Heart right ventricle (tissue), 16 donors: ENCODE measurements around the gene TOE1. TPM values are rescaled to one million over a fixed set of nuclear protein-coding genes. Genes with fewer than 3 reads are reported as not detected.
A peak's percentile ranks its signal among the peaks of the same experiment; 100 is the strongest.

Experiments
- ATAC-seq, 8 donors: fragments of 200-7000 bp; cut with Tn5 transposase; one replicate each; pipeline ENCODE4 v1.9.1; 2020; ENCODE audit warnings: mild to moderate bottlenecking in 8 of 8, moderate library complexity in 8 of 8, moderate number of reproducible peaks in 1 of 8
- DNase-seq, 2 donors: peaks; one replicate each; pipeline ENCODE4 v3.0.0-alpha.2; 2020
- H3K27ac ChIP-seq, 10 donors: fragments of 200-600 bp; sonication (generic) in 2 of 10; one replicate each; pipeline versions ENCODE4 v1.5.0 to v1.8.0; 2020 to 2022; ENCODE audit warnings: mild to moderate bottlenecking in 3 of 10
- H3K27me3 ChIP-seq, 7 donors: fragments of 200-600 bp; one replicate each; pipeline ENCODE4 v1.8.0; 2021 to 2022; ENCODE audit warnings: mild to moderate bottlenecking in 2 of 7
- H3K36me3 ChIP-seq, 9 donors: fragments of 200-600 bp; sonication (generic) in 1 of 9; one replicate each; pipeline versions ENCODE4 v1.5.0 to v1.8.0; 2020 to 2022; ENCODE audit warnings: mild to moderate bottlenecking in 2 of 9
- H3K4me1 ChIP-seq, 9 donors: fragments of 200-600 bp; sonication (generic) in 1 of 9; one replicate each; pipeline versions ENCODE4 v1.5.0 to v1.8.0; 2020 to 2022; ENCODE audit warnings: mild to moderate bottlenecking in 4 of 9
- H3K4me3 ChIP-seq, 10 donors: fragments of 200-600 bp; sonication (generic) in 2 of 10; one replicate each; pipeline versions ENCODE4 v1.5.0 to v1.8.0; 2020 to 2022; ENCODE audit warnings: mild to moderate bottlenecking in 7 of 10, moderate library complexity in 2 of 10
- H3K9me3 ChIP-seq, 11 donors: fragments of 200-600 bp in 10 of 11; sonication (generic) in 2 of 11; one replicate each; pipeline versions ENCODE4 v1.5.0 to v1.8.0; 2013 to 2022; ENCODE audit warnings: mild to moderate bottlenecking in 2 of 11, control low read depth in 1 of 11, moderate library complexity in 1 of 11
- CTCF ChIP-seq, 9 donors: fragments of 200-600 bp; sonication (generic) in 2 of 9; IDR thresholded peaks; one replicate each; pipeline versions ENCODE4 v1.5.0 to v1.8.0; 2021 to 2022; ENCODE audit warnings: antibody characterized with exemption in 9 of 9, mild to moderate bottlenecking in 5 of 9, moderate library complexity in 1 of 9
- WGBS, 2 donors: extraction: QIAGEN DNeasy Blood & Tissue Kit; methylation state at CpG; one replicate each; pipeline ENCODE4 v1.1.7; 2013; ENCODE audit warnings: inconsistent platforms in 1 of 2; 5-methylcytosine and 5-hydroxymethylcytosine counted together
- intact Hi-C, 10 donors: fragments of 100-400 bp; cut with DNase I; formaldehyde crosslinking; loops; one replicate each; pipeline versions ENCODE4 v1.11.1 to v1.14.2; 2022
- polyA plus RNA-seq, 2 donors: library from polyadenylated mRNA; stranded (reverse); fragments of 200-250 nt; gene quantifications; one replicate each; pipeline ENCODE4 v1.2.3, GENCODE V29; 2013
- total RNA-seq, 10 donors: library from RNA; stranded (reverse); fragmentation: NEBNext Ultra II Directional in 3 of 10; extraction: Animal tissue kit (Norgen Biotek cat#: 25700) in 3 of 10; gene quantifications; one replicate each; pipeline versions ENCODE4 v1.2.1 to v1.2.4, GENCODE V29; 2021 to 2023
- donor health status: Arrhythmogenic right ventricular cardiomyopathy.
- donor health status: ischemic (EF 13 %, LVEDD 7.1; RV severe dilation, severe dysfunction).
- donor health status: healthy with polysubstance abuse.
- donor health status: DM: no; HTN: yes; CAD: no.
- donor health status: DM: no; HTN: no; CAD: no.
- donor health status: ischemic (EF 25% LVEDD 6.9; RV normal size, moderate dysfunction).
- donor health status: ischemic (EF 25% LVEDD 5.7; RV mildly dilated, moderate dysfunction).
- donor health status: healthy.
- donor health status: DM: yes; HTN: yes; CAD: no.
- donor health status: Ischemic cardiomyopathy.
- donor health status: ischemic (EF 35%, LVEDD 5.7; RV mildly dilated, moderate dysfunction).
- donor health status: nonischemic (EF 11% LVEDD 7.7; RV severe dilation, severe dysfunction).
- donor health status: DM: yes; HTN: yes; CAD: no.
- donor health status: PGD.
- donor health status: ischemic (EF 29% LVEDD 5.4; RV normal size, mild dysfunction).
- donor health status: nonischemic (EF 23%, LVEDD 6.1; RV moderate dilation, normal function).

Gene TOE1
- total and polyA plus RNA-seq, 12 donors, result 2.7 to 6.6 (median 4.1) TPM

DNA sequence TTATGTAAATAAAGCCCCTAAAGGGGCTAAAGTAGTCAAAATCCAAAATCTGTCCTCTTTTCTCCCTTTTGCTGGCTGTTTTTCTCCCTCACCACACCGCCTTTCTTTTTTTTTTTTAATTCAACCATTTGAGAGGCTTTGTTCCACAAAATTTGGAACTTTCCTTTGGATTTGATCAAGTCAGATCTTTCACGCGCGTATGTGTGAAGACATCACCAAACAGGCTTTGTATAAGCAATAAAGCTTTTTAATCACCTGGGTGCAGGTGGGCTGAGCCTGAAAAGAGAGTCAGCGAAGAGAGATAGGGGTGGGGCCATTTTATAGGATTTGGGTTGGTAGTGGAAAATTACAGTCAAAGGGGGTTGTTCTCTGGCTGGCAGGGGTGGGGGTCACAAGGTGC lies 18.5 kb upstream of the TOE1 start:
- no peaks in the 10 kb centered on the region for H3K36me3 ChIP-seq
- no peak overlapping the region for H3K27ac ChIP-seq
- no peak for TF ChIP-seq CTCF (IDR thresholded peaks at IDR 0.05)
- ATAC-seq (no peak), DNase-seq (no peak)
- H3K4me1 ChIP-seq, result peaks cover 0 to 8% (median 0%) of the 10 kb centered on the region in 9 donors
- H3K27me3 ChIP-seq, result no peaks in the 10 kb centered on the region
- no peaks in the 10 kb centered on the region for H3K9me3 ChIP-seq
- no peak overlapping the region for H3K4me3 ChIP-seq
- intact Hi-C loops, result no loop called here
- 87 to 92% methylated on average over 5 of the region's 5 CpGs for WGBS, 2 donors

DNA sequence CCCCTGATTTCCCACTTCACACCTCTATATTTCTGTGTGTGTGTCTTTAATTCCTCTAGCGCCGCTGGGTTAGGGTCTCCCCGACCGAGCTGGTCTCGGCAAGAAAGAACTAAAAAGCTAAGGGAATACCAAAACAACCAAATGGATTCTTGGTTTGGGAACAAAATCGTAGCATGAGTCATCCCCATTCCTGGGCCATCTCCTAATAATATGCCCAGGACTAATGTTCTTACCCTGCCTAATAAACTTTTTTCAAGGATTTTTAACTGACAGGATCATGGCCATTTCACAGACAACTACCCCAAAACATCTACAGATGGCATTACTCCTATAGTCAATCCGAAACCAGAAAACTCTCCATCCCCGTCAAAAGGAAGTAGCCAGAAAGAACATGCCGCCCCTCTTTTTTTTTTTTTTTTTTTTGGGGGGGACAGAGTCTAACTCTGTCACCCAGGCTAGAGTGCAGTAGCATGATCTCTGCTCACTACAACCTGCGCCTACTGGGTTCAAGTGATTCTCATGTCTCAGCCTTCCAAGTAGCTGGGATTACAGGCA lies 17.4 kb upstream of the TOE1 start:
- no peak overlapping the region for H3K4me3 ChIP-seq
- TF ChIP-seq CTCF (IDR thresholded peaks at IDR 0.05), result no peak
- intact Hi-C loops, result no loop called here
- H3K27me3 ChIP-seq, result peaks cover 0 to 7% (median 0%) of the 10 kb centered on the region in 7 donors
- H3K9me3 ChIP-seq, result no peaks in the 10 kb centered on the region
- WGBS, 2 donors, result 87 to 90% methylated on average over 10 of the region's 10 CpGs
- H3K27ac ChIP-seq, result no peak overlapping the region
- no peaks in the 10 kb centered on the region for H3K36me3 ChIP-seq
- DNase-seq (no peak), ATAC-seq (no peak)
- peaks cover 0 to 19% (median 10%) of the 10 kb centered on the region in 9 donors for H3K4me1 ChIP-seq

DNA sequence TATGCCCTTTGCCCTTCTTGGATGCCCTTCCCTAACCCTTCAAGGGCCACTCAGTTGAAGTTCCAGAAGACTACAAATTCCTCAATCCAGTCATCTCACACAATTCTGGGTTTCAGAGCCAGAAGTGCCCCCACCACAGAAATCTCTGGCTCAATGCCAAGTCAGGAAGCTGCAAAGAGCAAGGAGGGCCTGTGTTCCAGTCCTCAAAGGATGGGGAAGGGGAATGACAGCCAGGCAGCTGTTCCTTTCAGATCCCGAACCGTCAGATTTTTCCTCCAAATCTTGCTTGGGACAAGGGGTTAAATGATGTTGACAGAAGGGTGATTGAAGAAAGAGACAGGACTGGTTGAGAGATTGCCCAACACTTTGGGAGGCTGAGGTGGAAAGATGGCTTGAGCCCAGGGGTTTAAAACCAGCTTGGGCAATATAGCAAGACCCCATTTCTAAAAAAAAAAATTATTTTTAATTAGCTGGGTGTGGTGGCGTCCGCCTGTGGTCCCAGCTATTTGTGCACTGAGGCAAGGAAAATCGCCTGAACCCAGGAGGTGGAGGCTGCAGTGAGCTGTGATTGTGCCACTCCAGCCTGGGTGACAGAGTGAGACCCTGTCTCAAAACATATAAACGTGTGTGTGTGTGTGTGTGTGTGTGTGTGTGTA lies 14.0 kb upstream of the TOE1 start:
- WGBS, 2 donors, result 53 to 55% methylated on average over 6 of the region's 6 CpGs
- peak in 1 of 8 donors; percentile 3 for ATAC-seq

More for the DNA sequence above, 14.0 kb upstream of the TOE1 start:
- Histone ChIP-seq H3K27me3 (peaks cover 0 to 9% (median 0%) of the 10 kb centered on the region in 7 donors), H3K4me1 (peaks cover 0 to 20% (median 11%) of the 10 kb centered on the region in 9 donors), H3K36me3 (peaks cover 0 to 27% (median 7%) of the 10 kb centered on the region in 9 donors), H3K4me3 (peak overlapping the region in 4 of 10 donors; percentile 52 to 58 (median 57)), H3K9me3 (no peaks in the 10 kb centered on the region), H3K27ac (no peak overlapping the region)
- intact Hi-C loops, result no loop called here
- DNase-seq, result no peak
- no peak for TF ChIP-seq CTCF (IDR thresholded peaks at IDR 0.05)
